Stimulated activated CD4-positive, alpha-beta T cell treated with anti-CD3 and anti-CD28 coated beads, Interleukin-12 subunit alpha, Interleukin-12 subunit beta, amount 100 ng/mL, for 4 hours (primary cell): ENCODE results near the gene IL1RN.
A peak's percentile ranks its signal among the peaks of the same experiment; 100 is the strongest.

Experiments used
- DNase-seq: peaks from one replicate; pipeline ENCODE4 v3.0.0-alpha.2; 2020

Gene IL1RN

GRCh38 chr2:113175042-113175628 lies 47.7 kb downstream of the IL1RN start:
- DNase-seq = peak; percentile 30

GRCh38 chr2:113175736-113176695 lies 48.6 kb downstream of the IL1RN start:
- no peak for DNase-seq

GRCh38 chr2:113176696-113177355 lies 49.4 kb downstream of the IL1RN start:
- no peak for DNase-seq

GRCh38 chr2:113178069-113178746 lies 50.8 kb downstream of the IL1RN start:
- no peak for DNase-seq

GRCh38 chr2:113178891-113179290 lies 51.5 kb downstream of the IL1RN start:
- DNase-seq = peak; percentile 45

GRCh38 chr2:113179446-113180045 lies 52.1 kb downstream of the IL1RN start:
- DNase-seq = no peak

GRCh38 chr2:113180131-113180946 lies 52.9 kb downstream of the IL1RN start:
- DNase-seq = no peak

- no peak for DNase-seq
These were observed 54.1 kb downstream of the IL1RN start for GRCh38 chr2:113181258-113182051.

GRCh38 chr2:113182471-113183260 lies 55.3 kb downstream of the IL1RN start:
- no peak for DNase-seq

- DNase-seq = no peak
These were observed 55.9 kb downstream of the IL1RN start for GRCh38 chr2:113183264-113183663.
